Stimulated activated CD8-positive, alpha-beta memory T cell treated with anti-CD3 and anti-CD28 coated beads, Interleukin-15, amount 100 ng/mL, for 1 hour (primary cell): Measurements from ENCODE around the gene LHX3.
"Not testable (repeated sequence)": the region's sequence is repeated elsewhere in the genome, so short reads cannot be mapped to it uniquely, and the experiment has no call there.

Experiments
- DNase-seq: peaks from one replicate; pipeline ENCODE4 v3.0.0-alpha.2; 2020; ENCODE audit warnings: low read depth

Gene LHX3

GRCh38 chr9:136153381-136154065 is 51.4 kb downstream of the LHX3 start:
- no peak for DNase-seq

GRCh38 chr9:136152931-136153330 is 52.0 kb downstream of the LHX3 start:
- DNase-seq: no peak

GRCh38 chr9:136152543-136152866 is 52.4 kb downstream of the LHX3 start:
- DNase-seq: no peak

DNA sequence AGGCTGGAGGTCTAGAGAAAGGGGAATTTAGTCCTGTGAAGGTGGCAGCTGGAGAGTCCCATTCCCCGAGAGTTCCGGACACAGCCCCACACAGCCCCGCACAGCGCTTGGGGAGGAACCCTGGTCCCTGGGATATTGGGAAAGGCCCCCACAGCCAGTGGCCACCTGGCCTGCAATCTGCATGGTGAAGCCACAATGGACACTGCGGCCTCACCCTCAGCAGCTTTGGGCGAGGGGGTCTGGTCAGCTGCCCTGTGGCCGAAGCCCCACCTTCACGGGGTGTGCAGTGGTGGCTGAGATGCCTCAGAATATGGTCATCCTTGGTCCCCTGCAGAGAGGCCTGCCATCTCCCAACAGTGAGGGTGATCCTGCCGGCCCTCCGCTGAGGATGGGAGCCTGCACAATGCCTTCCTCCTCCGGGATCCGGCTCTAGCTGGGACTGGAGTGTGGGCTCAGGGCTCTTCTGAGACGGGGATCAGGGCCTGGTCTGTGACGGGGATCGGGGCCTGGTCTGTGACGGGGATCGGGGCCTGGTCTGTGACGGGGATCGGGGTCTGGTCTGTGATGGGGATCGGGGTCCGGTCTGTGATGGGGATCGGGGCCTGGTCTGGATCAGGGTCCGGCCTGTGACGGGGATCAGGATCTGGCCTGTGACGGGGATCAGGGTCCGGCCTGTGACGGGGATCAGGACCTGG is 52.9 kb downstream of the LHX3 start:
- DNase-seq: no peak

GRCh38 chr9:136151214-136151804 is 53.6 kb downstream of the LHX3 start:
- DNase-seq: no peak

GRCh38 chr9:136150664-136151213 is 54.2 kb downstream of the LHX3 start:
- DNase-seq: not testable (repeated sequence)

GRCh38 chr9:136149853-136150252 is 55.1 kb downstream of the LHX3 start:
- DNase-seq: no peak

GRCh38 chr9:136149337-136149736 is 55.6 kb downstream of the LHX3 start:
- DNase-seq: no peak

- no peak for DNase-seq
These were observed 56.2 kb downstream of the LHX3 start for GRCh38 chr9:136148766-136149165.

- DNase-seq: no peak
These were observed 56.8 kb downstream of the LHX3 start for GRCh38 chr9:136147890-136148714.

DNA sequence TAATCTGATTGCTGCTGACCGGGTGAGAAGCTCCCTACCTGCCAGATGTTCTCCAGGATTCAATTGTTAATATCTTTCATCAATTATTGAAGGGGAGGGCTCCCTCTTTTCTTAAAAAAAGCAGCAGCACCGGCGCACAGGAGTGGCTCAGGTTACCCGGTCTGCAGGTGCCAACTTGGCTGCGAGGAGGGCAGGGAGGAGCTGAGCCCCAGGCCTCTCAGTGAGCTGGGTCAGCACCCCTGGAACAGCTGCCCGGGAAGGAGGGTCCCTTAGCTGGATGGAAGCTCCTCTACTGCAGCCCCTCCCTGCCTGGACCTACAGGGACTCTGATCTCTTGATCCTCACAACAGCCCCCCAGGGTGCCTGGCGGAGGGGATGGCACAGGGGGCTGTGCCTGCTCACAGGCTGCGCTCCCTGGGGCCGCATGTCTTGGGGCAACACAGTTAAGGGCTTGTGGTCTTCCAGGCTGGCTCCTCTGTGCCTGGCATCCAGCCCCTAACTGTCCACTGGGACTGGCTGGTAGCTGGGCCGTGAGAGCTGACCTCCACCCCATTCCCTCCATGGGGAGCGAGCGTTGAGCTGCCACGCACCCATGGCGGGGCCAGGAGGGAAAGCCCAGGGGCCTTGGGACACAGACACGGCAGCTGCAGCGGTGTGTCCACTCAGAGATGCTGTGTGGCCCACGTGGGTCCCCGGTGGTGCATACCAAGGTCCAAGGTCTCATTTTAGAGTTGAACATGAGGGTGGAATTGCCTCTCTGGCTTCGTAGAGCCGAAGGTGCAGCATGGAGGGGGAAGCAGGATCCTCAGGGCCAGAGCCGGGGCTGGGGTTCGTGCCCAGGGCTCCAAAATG is 57.7 kb downstream of the LHX3 start:
- DNase-seq: no peak
